Adipocyte (in vitro differentiated cells): ENCODE data around the gene AKAP5.

Experiments used
- DNase-seq: peaks from one replicate; pipeline ENCODE4 v3.0.0-alpha.2; 2015; ENCODE audit warnings: low read depth
- H3K27me3 ChIP-seq: replicated peaks from 2 replicates; pipeline ENCODE4 v1.7.0; 2013; ENCODE audit warnings: mild to moderate bottlenecking, low read length, moderate library complexity; ENCODE audit not compliant: control insufficient read depth, insufficient read depth
- H3K36me3 ChIP-seq: 2 replicates; pipeline ENCODE4 v1.7.0; 2013; ENCODE audit warnings: low read length, mild to moderate bottlenecking, moderate library complexity; ENCODE audit not compliant: control insufficient read depth, insufficient read depth, severe bottlenecking
- H3K4me1 ChIP-seq: 2 replicates; pipeline ENCODE4 v1.7.0; 2013; ENCODE audit warnings: mild to moderate bottlenecking, low read length, moderate library complexity; ENCODE audit not compliant: control insufficient read depth, insufficient read depth
- H3K4me3 ChIP-seq: 2 replicates; pipeline ENCODE4 v1.7.0; 2013; ENCODE audit warnings: mild to moderate bottlenecking, low read length, moderate library complexity
- H3K9ac ChIP-seq: 2 replicates; pipeline ENCODE4 v1.7.0; 2013; ENCODE audit warnings: mild to moderate bottlenecking, low read length, moderate library complexity
- H3K9me3 ChIP-seq: 2 replicates; pipeline ENCODE4 v1.7.0; 2013; ENCODE audit warnings: mild to moderate bottlenecking, low read length, moderate library complexity; ENCODE audit not compliant: control insufficient read depth

Gene AKAP5, protein sequence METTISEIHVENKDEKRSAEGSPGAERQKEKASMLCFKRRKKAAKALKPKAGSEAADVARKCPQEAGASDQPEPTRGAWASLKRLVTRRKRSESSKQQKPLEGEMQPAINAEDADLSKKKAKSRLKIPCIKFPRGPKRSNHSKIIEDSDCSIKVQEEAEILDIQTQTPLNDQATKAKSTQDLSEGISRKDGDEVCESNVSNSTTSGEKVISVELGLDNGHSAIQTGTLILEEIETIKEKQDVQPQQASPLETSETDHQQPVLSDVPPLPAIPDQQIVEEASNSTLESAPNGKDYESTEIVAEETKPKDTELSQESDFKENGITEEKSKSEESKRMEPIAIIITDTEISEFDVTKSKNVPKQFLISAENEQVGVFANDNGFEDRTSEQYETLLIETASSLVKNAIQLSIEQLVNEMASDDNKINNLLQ

DNA sequence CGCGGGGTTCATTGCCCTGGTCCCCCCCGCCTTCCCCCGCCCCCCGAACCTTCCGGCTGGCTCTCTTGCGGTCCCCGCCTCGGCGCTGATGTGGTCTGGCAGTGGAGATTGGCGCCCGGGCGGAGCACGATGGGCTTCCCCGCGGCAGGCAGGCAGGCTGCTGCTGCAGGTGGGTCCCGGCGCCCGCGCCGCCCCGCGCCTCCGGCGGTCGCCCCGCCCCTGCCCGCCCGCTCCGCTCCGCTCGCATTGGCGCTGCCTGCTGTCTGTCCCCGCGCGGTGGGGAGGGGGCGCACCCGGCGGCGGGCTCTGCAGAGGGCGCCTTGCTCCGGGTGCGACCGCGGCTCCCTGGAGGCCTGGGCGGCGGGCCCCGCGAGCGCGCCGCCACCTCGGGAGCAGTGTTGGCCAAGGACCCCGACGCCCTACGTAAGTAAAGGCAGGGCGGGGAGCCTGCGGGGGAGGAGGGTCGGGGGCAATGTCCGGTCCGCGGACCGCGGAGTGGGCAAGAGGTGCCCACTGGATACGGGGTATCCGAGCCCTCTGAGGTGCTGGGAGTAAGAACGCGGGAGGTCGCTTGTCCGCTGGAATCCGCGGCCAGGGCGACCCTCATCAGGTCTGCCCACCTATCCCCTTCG is at the start of gene AKAP5:
Gene AKAP5, plus strand, starts transcription at position 309 of the 632 bp plus-strand sequence. CDS start 2,896 bp downstream, outside the sequence.
- H3K36me3 ChIP-seq, result peaks cover 4% of the 10 kb centered on the region
- peaks cover 25% of the 10 kb centered on the region for H3K4me1 ChIP-seq
- peak; percentile 73 for DNase-seq
- no peaks in the 10 kb centered on the region for H3K27me3 ChIP-seq
- H3K4me3 ChIP-seq, result peak within 1 kb of the TSS; percentile 83
- no peaks in the 10 kb centered on the region for H3K9me3 ChIP-seq
- peak within 1 kb of the TSS; percentile 55 for H3K9ac ChIP-seq

DNA sequence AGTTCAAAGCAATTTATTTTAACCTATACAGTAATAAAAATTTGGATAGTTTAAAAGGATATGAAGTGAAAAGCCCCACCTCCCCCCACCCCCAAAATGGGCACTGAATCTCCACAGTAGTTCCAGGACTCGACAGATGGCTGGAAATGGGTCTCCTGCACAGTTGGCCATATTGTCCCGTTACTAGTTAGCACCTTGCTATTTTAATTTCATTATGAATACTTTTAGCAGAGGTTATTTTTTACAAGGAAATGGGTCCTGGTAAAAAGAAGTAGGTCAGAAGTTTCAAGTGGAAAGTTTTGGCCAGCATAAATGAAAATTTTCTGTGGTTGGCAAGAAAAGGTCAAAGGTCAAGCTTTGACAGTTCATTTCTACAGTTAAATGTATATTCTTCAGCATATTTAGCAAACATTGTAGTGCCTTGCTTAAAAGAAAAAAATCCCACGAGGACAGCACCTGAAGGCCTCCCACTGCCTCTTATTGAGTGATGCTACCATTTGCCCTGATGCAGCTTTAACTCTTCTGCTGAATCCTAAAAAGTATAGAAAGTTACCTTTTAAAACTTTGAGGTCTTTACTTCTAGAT is 48.9 kb upstream of the AKAP5 start:
- no peak for DNase-seq
- Histone ChIP-seq H3K4me1 (peaks cover 21% of the 10 kb centered on the region), H3K9ac (no peak overlapping the region), H3K9me3 (no peaks in the 10 kb centered on the region), H3K4me3 (no peak overlapping the region), H3K36me3 (peaks cover 85% of the 10 kb centered on the region), H3K27me3 (no peaks in the 10 kb centered on the region)

DNA sequence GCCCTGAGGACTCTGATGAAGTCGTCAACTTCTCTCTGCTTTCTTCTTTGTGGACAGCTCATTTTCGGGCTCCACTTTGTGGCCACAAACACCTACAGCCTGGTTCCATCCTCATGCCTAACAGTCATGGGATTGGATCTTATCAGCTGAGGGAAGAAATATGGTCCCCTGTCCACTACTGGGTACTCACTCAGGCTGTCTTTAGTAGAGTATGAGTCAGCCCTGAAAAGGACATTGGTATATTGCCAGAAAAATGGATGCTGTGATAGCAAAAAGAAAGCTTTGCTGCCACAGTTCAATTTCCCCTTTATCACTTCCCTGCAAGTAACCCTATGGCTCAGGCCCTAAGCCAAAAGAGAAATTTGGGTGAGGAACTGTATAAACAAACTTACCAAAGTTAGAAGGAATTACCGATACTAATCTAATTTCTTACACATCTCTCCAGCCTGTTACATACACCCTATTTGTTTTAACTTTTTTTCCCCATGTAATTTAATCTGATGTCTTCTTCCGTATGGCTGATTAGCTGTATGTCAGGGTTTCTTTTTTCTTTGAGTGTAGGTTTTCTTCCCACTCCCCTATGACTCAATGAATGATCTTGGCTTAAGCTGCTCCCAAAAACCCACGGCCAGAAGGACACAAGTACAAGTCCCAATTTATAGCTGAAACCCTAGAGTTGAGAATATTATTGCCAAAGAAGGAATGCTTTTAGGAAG is 48.1 kb upstream of the AKAP5 start:
- Histone ChIP-seq H3K9me3 (no peaks in the 10 kb centered on the region), H3K4me3 (no peak overlapping the region), H3K4me1 (peaks cover 21% of the 10 kb centered on the region), H3K36me3 (peaks cover 84% of the 10 kb centered on the region), H3K9ac (no peak overlapping the region), H3K27me3 (no peaks in the 10 kb centered on the region)
- DNase-seq, result peak; percentile 41

DNA sequence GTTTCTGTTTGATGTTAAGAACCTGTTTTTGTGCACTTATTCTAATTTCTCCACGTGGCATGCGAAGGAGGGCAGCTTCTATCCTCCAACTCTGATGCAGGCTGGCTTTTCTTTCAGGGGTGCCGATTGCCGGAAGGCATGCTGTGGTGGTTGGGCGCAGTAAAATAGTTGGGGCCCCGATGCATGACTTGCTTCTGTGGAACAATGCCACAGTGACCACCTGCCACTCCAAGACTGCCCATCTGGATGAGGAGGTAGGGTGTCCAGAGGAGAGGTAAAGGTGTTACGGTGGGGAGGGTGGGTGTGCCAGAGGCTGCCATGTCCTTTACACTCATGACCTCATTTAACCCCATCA is 47.6 kb upstream of the AKAP5 start:
- no peak overlapping the region for H3K9ac ChIP-seq
- no peaks in the 10 kb centered on the region for H3K9me3 ChIP-seq
- no peaks in the 10 kb centered on the region for H3K27me3 ChIP-seq
- peaks cover 84% of the 10 kb centered on the region for H3K36me3 ChIP-seq
- DNase-seq, result no peak
- no peak overlapping the region for H3K4me3 ChIP-seq
- peaks cover 21% of the 10 kb centered on the region for H3K4me1 ChIP-seq

DNA sequence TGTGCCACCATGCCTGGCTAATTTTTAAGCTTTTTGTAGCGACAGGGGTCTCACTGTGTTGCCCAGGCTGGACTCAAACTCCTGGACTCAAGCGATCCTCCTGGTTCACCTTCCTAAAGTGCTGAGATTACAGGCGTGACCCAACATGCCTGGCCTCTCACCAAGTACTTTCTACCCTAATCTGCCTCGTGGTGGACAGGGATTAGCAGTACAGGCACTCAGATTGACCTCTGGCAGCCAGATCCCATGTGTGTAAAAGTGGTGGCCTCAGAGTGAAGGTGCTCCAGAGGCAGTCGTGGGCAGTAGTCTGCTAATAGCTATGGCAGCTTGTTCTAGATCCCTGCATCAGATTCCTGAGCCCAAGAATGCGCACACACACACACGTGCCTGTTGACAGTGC is 46.3 kb upstream of the AKAP5 start:
- DNase-seq, result no peak
- Histone ChIP-seq H3K9ac (no peak overlapping the region), H3K9me3 (no peaks in the 10 kb centered on the region), H3K36me3 (peaks cover 81% of the 10 kb centered on the region), H3K27me3 (no peaks in the 10 kb centered on the region), H3K4me1 (peaks cover 21% of the 10 kb centered on the region), H3K4me3 (no peak overlapping the region)

DNA sequence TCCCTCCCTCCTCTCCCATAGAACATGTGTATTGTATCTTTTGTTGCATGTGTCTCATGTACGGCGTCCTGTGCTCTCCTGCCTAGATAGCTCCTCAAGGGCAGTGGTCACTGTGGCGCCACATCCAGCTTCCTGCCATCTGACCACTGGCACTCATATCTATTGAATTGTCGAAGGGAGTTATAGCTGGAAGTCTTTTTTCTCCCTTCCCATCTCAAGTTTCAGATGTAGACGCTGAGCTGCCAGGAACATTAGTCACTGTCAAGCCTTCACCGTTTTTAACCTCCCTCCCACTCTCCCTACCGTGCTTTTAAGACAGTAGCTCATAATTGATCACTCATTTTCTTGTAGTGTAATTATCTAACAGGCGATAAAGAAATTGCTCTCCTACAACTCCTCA is 44.1 kb upstream of the AKAP5 start:
- Histone ChIP-seq H3K27me3 (no peaks in the 10 kb centered on the region), H3K9me3 (no peaks in the 10 kb centered on the region), H3K36me3 (peaks cover 87% of the 10 kb centered on the region), H3K4me1 (peaks cover 20% of the 10 kb centered on the region), H3K4me3 (no peak overlapping the region), H3K9ac (no peak overlapping the region)
- DNase-seq, result peak; percentile 89

DNA sequence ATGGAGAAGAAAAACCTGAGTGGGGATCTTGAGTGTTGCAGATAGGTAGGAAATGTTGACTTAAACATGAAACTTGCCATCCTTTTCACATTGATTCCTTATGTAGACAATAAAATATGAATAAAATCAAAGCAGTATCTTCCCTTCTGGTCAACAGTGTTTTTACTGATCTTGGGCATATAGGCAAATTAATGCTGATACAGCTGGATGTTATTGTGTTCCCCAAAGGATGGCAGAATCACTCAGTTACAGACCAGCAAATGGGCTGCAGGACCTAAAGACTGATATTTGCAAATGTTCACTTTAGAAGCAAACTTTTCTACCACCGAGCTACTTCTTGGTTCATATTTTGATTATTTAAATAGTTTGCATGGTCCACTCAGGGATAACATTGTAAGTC is 43.3 kb upstream of the AKAP5 start:
- peaks cover 87% of the 10 kb centered on the region for H3K36me3 ChIP-seq
- H3K9me3 ChIP-seq, result no peaks in the 10 kb centered on the region
- peaks cover 12% of the 10 kb centered on the region for H3K4me1 ChIP-seq
- H3K4me3 ChIP-seq, result no peak overlapping the region
- no peak overlapping the region for H3K9ac ChIP-seq
- DNase-seq, result no peak
- no peaks in the 10 kb centered on the region for H3K27me3 ChIP-seq

DNA sequence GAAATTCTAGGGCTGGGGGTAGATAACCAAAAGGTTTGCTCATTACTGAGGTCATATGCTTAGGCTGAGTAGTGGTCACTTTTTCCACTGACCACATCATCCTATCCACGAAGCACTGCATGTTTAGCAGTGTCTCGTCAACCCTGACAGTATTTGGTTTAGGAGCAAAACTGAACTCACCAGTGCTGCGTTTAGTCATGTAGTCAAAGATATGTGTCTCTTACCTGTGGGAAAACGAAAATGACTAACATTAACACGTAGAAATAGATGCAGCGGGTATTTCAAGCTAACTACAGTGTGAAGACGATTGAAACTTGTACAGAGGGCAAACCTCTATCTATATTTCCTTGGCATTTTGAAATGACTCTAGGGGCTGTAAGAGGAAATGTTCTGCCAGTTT is 42.5 kb upstream of the AKAP5 start:
- Histone ChIP-seq H3K36me3 (peaks cover 87% of the 10 kb centered on the region), H3K9ac (no peak overlapping the region), H3K9me3 (no peaks in the 10 kb centered on the region), H3K4me3 (no peak overlapping the region), H3K27me3 (no peaks in the 10 kb centered on the region), H3K4me1 (peaks cover 5% of the 10 kb centered on the region)
- DNase-seq, result no peak

DNA sequence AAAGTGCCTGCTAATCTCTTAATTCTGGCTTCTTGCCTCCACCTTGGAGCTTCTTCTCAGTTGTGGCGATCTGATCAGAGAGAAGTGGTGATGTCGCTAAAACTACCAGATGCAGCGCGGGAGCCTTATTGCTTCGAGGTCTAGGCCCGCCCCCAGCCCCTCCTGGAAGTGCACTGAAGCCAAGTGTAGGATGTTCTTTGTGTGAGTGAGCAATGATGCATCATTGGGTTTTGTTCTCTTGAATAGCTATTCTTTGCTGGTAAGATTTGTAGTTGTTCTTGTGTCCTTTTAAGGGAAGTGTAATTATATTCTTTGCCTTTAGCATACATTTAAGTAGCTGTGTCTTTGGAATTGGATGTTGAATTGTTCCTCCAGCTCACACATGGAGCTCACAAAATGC is 41.3 kb upstream of the AKAP5 start:
- Histone ChIP-seq H3K9ac (no peak overlapping the region), H3K4me3 (no peak overlapping the region), H3K36me3 (peaks cover 91% of the 10 kb centered on the region), H3K9me3 (no peaks in the 10 kb centered on the region), H3K4me1 (peaks cover 5% of the 10 kb centered on the region), H3K27me3 (no peaks in the 10 kb centered on the region)
- no peak for DNase-seq

DNA sequence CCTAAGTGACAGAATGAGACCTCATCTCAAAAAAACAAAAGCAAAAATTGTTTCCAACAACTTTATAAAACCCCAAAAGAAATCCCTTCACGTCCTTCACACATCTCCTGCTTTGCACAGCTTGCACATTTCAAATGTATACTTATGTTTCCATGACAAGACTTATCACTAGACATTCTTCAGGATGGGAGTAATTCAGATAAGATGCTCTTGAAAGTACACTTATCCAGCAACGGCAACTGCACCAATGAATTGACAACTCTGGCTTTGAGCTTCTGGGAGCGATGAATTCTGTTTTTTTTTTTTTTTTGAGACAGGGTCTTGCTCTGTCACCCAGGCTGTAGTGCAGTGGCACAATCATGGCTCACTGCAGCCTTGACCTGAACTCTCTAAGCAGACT is 30.8 kb upstream of the AKAP5 start:
- peaks cover 92% of the 10 kb centered on the region for H3K36me3 ChIP-seq
- no peak for DNase-seq

More for the DNA sequence above, 30.8 kb upstream of the AKAP5 start:
- Histone ChIP-seq H3K4me1 (peaks cover 14% of the 10 kb centered on the region), H3K4me3 (no peak overlapping the region), H3K9me3 (no peaks in the 10 kb centered on the region), H3K9ac (no peak overlapping the region), H3K27me3 (no peaks in the 10 kb centered on the region)
